K562 (cell line): Measurements from ENCODE around the gene MDC1. TPM values are rescaled to one million over a fixed set of nuclear protein-coding genes. Genes with fewer than 3 reads are reported as not detected.
A peak's percentile ranks its signal among the peaks of the same experiment; 100 is the strongest.

ENCODE experiments used
- CHCHD3 ChIP-seq: fragments of 250-450 bp; sonication (Bioruptor Pico); IDR thresholded peaks from 2 replicates; pipeline ENCODE4 v2.1.2; 2022; ENCODE audit warnings: mild to moderate bottlenecking
- E2F1 ChIP-seq: sonication (generic); formaldehyde crosslinking; IDR thresholded peaks from 2 replicates; pipeline ENCODE4 v1.8.1; 2023; ENCODE audit warnings: mild to moderate bottlenecking, missing genetic modification reagents, moderate library complexity
- ETV6 ChIP-seq, 3 experiments: fragments of 150-350 bp in 1 of 3; sonication (generic) in 1 of 3; formaldehyde crosslinking in 1 of 3; IDR thresholded peaks; 2 replicates each; pipeline versions ENCODE4 v1.6.1 to v1.8.0; 2014 to 2022; ENCODE audit warnings: borderline replicate concordance in 2 of 3, low read depth in 2 of 3, antibody characterized with exemption in 1 of 3, low read length in 1 of 3, mild to moderate bottlenecking in 1 of 3, missing genetic modification reagents in 1 of 3
- FOXM1 ChIP-seq, 2 experiments: fragments of 450-650 bp in 1 of 2; sonication (generic) in 1 of 2; formaldehyde crosslinking in 1 of 2; IDR thresholded peaks; 2 replicates each; pipeline versions ENCODE4 v1.6.1 to v1.9.0; 2017 to 2022; ENCODE audit warnings: low read depth in 2 of 2, mild to moderate bottlenecking in 2 of 2, missing genetic modification reagents in 1 of 2, moderate library complexity in 1 of 2
- GABPA ChIP-seq: fragments of 200-800 bp; sonication (Bioruptor generic); conservative IDR thresholded peaks from 2 replicates; pipeline ENCODE4 v1.6.1; 2016; ENCODE audit warnings: low read depth, missing genetic modification characterization, missing compliant biosample characterization
- IRF2 ChIP-seq: sonication (generic); formaldehyde crosslinking; IDR thresholded peaks from 2 replicates; pipeline ENCODE4 v1.8.1; 2022; ENCODE audit warnings: mild to moderate bottlenecking, missing genetic modification reagents
- MAFF ChIP-seq: IDR thresholded peaks from 2 replicates; pipeline ENCODE4 v1.6.1; 2012; ENCODE audit warnings: low read length, improper control_type of control experiment
- NFE2L1 ChIP-seq: fragments of 450-650 bp; IDR thresholded peaks from 2 replicates; pipeline ENCODE4 v1.6.1; 2016; ENCODE audit warnings: missing genetic modification characterization, low read depth, mild to moderate bottlenecking, missing compliant biosample characterization, moderate library complexity, borderline replicate concordance
- PTBP1 ChIP-seq: fragments of 200-400 bp; formaldehyde crosslinking; IDR thresholded peaks from 2 replicates; pipeline ENCODE4 v1.6.1; 2017; ENCODE audit warnings: low read depth, low read length
- SFPQ ChIP-seq: fragments of 200-400 bp; formaldehyde crosslinking; IDR thresholded peaks from 2 replicates; pipeline ENCODE4 v1.6.1; 2017; ENCODE audit warnings: mild to moderate bottlenecking, low read depth, low read length, moderate library complexity
- STAT5B ChIP-seq: fragments of 250-450 bp; sonication (Bioruptor Pico); IDR thresholded peaks from 2 replicates; pipeline ENCODE4 v1.8.0; 2021; ENCODE audit warnings: mild to moderate bottlenecking, inconsistent platforms
- TAL1 ChIP-seq: fragments of 450-650 bp; IDR thresholded peaks from 2 replicates; pipeline ENCODE4 v1.6.1; 2016; ENCODE audit warnings: mild to moderate bottlenecking
- TGIF2 ChIP-seq: sonication (generic); formaldehyde crosslinking; IDR thresholded peaks from 2 replicates; pipeline ENCODE4 v1.8.1; 2022; ENCODE audit warnings: mild to moderate bottlenecking, missing genetic modification reagents, moderate library complexity
- UBTF ChIP-seq, 2 experiments: IDR thresholded peaks; 2 replicates each; pipeline ENCODE4 v1.6.1; 2012; ENCODE audit warnings: improper control_type of control experiment in 2 of 2, low read depth in 2 of 2, low read length in 2 of 2, borderline replicate concordance in 1 of 2
- ZNF280B ChIP-seq: fragments of 250-450 bp; sonication (Bioruptor Pico); IDR thresholded peaks from 2 replicates; pipeline ENCODE4 v1.5.1; 2021; ENCODE audit warnings: mild to moderate bottlenecking
- ZNF589 ChIP-seq: fragments of 200-800 bp; sonication (Bioruptor generic); IDR thresholded peaks from 2 replicates; pipeline ENCODE4 v1.6.1; 2016; ENCODE audit warnings: low read depth, missing genetic modification characterization, missing compliant biosample characterization
- polyA plus RNA-seq, 8 experiments: library from polyadenylated mRNA; depleted of rRNA in 4 of 8; stranded (reverse) in 5 of 8; unstranded in 3 of 8; fragments of >200 nt; fragmentation: Nextera tagmentation in 2 of 8; fragmentation: Illumina TruSeq in 1 of 8; extraction: Ambion mirVana in 2 of 8; extraction: Trizol in 1 of 8; gene quantifications; 2 replicates each; pipeline versions ENCODE4 v1.2.1 to v1.2.3, GENCODE V29; 2011 to 2014; ENCODE audit warnings: inconsistent platforms in 1 of 8, missing spikeins in 1 of 8
- total RNA-seq, 7 experiments: library from RNA; depleted of rRNA in 6 of 7; stranded (reverse); fragments of >200 nt in 6 of 7; fragmentation: Illumina TruSeq in 2 of 7; extraction: Trizol in 2 of 7; gene quantifications; 2 replicates each; pipeline versions ENCODE4 v1.2.1 to v1.2.3, GENCODE V29; 2011 to 2021; ENCODE audit warnings: low replicate concordance in 1 of 7
- TF ChIP-seq, protein P1 (sequence below): sonication (generic); formaldehyde crosslinking; IDR thresholded peaks from 2 replicates; pipeline ENCODE4 v1.8.0; 2022; ENCODE audit warnings: mild to moderate bottlenecking, missing genetic modification reagents

MDC1 gene
- total and polyA plus RNA-seq, 9 of the 15 experiments (the other 6 are each of a cell fraction or from before 2014, with no cell fraction given): 8.2 to 114 (median 20.0) TPM

DNA sequence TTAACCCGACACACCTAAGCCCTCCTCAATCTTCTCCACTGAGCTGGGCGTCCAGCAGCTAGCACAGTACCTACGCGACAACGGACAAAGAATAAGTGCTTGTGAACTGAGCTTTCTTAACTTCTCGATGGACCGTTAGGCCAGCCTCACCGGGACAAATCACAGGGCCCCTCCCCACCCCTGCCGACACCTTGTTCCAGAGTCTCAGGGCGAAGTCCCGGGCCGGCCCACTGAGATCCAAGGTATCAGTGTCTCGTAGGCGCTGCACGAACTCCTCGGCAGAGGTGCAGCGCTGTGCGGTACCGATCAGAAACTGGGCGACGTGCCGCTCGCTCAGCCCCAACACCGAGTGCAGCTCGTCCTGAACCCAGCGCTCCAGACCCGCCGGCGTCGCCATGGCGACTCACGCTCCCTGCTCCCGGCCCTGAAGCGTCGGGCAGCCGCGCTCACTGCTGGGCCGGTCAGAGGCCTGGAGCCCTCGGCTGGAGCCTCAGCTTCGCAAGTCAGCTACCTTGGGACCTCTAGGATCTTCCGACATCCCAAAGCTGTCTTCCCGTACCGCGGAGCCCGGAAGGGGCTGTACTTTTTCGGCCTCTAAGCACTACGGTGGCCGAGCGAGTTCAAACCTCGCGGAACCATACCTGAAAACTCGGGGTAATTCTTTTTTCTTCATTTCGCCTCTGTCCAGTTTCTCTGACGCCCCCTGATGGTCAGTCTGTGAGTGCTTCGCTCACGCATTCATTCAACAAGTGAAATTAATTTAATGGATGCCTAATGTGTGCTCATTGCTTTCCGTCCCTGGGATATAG lies 44.4 kb downstream of the MDC1 start, which contains the start of gene DHX16 (continued):
- TF ChIP-seq SFPQ: no peak
- TF ChIP-seq FOXM1 (IDR thresholded peaks at IDR 0.05; ENCODE audit: low read depth): peak; percentile 53; the same call in 1 of the 2 replicates
- no peak for TF ChIP-seq FOXM1 (CRISPR knock-in tag; IDR thresholded peaks at IDR 0.05; ENCODE audit: low read depth)
- TF ChIP-seq ZNF589 (CRISPR knock-in tag): no peak
- peak; percentile 88 for TF ChIP-seq GABPA (tag)
- no peak for TF ChIP-seq ZNF280B (CRISPR knock-in tag)
- peak; percentile 78 for TF ChIP-seq E2F1
- TF ChIP-seq, protein P1, sequence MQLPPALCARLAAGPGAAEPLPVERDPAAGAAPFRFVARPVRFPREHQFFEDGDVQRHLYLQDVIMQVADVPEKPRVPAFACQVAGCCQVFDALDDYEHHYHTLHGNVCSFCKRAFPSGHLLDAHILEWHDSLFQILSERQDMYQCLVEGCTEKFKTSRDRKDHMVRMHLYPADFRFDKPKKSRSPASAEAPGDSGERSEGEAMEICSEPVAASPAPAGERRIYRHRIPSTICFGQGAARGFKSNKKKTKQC: peak; percentile 88; the same call in 1 of the 2 replicates
- TF ChIP-seq TAL1: no peak
- no peak for TF ChIP-seq STAT5B (CRISPR knock-in tag)
- TF ChIP-seq IRF2 (CRISPR knock-in tag): no peak
- TF ChIP-seq PTBP1: no peak
- no peak for TF ChIP-seq TGIF2
- TF ChIP-seq ETV6 (IDR thresholded peaks at IDR 0.05; ENCODE audit: borderline replicate concordance in 1 of 2, low read depth in 2 of 2, low read length in 1 of 2): 0 out of 4 replicates have a peak, but pooled peaks of 1 of the 2 experiments have one; percentile 30
- 0 out of 2 replicates have a peak, but pooled peaks have one; percentile 22 for TF ChIP-seq ETV6 (CRISPR knock-in tag; IDR thresholded peaks at IDR 0.05; ENCODE audit: borderline replicate concordance)
- TF ChIP-seq UBTF (IDR thresholded peaks at IDR 0.05; ENCODE audit: borderline replicate concordance in 1 of 2, low read depth in 2 of 2, low read length in 2 of 2): peak in 1 of 2 experiments; percentile 80; a peak in 1 of 4 replicates
- TF ChIP-seq NFE2L1 (tag): no peak
- TF ChIP-seq MAFF: 0 out of 2 replicates have a peak, but pooled peaks have one; percentile 43
- no peak for TF ChIP-seq CHCHD3 (CRISPR knock-in tag)
